ENCODE results near the gene SCNN1A. TPM values are rescaled to one million over a fixed set of nuclear protein-coding genes. Genes with fewer than 3 reads are reported as not detected.

The SCNN1A gene
- total RNA-seq, 6 donors from 2014 or later, result 153 to 594 (median 346) TPM

GRCh38 chr12:6404390-6404789 is 29.0 kb upstream of the SCNN1A start:
- H3K4me3 ChIP-seq, result no peak overlapping the region
- TF ChIP-seq POLR2A (IDR thresholded peaks at IDR 0.05), result no peak
- TF ChIP-seq EP300 (IDR thresholded peaks at IDR 0.05), result no peak
- TF ChIP-seq CTCF (IDR thresholded peaks at IDR 0.05), result no peak
- no peak for TF ChIP-seq POLR2AphosphoS5 (IDR thresholded peaks at IDR 0.05)
- H3K4me1 ChIP-seq, result no peaks in the 10 kb centered on the region
- H3K27me3 ChIP-seq, result no peaks in the 10 kb centered on the region
- ATAC-seq (ENCODE audit: low FRiP score in 2 of 2) (no peak), DNase-seq (no peak)
- 83 to 89% methylated on average over 5 of the region's 5 CpGs for WGBS, 2 donors
- no peaks in the 10 kb centered on the region for H3K9me3 ChIP-seq
- peaks cover 0 to 13% (median 0%) of the 10 kb centered on the region in 4 donors for H3K36me3 ChIP-seq
- H3K27ac ChIP-seq, result no peak overlapping the region

GRCh38 chr12:6399884-6400644 is 24.7 kb upstream of the SCNN1A start:
- DNase-seq, result no peak
- H3K27me3 ChIP-seq, result no peaks in the 10 kb centered on the region
- no peaks in the 10 kb centered on the region for H3K4me1 ChIP-seq
- 90 to 91% methylated on average over 7 of the region's 7 CpGs for WGBS, 2 donors
- no peaks in the 10 kb centered on the region for H3K9me3 ChIP-seq
- ATAC-seq (ENCODE audit: low FRiP score in 2 of 2), result no peak
- no peak overlapping the region for H3K4me3 ChIP-seq
- no peak for TF ChIP-seq POLR2AphosphoS5 (IDR thresholded peaks at IDR 0.05)
- no peak for TF ChIP-seq EP300 (IDR thresholded peaks at IDR 0.05)
- no peak for TF ChIP-seq POLR2A (IDR thresholded peaks at IDR 0.05)
- no peak for TF ChIP-seq CTCF (IDR thresholded peaks at IDR 0.05)
- H3K27ac ChIP-seq, result no peak overlapping the region
- peaks cover 0 to 13% (median 0%) of the 10 kb centered on the region in 4 donors for H3K36me3 ChIP-seq

GRCh38 chr12:6396031-6396430 is 20.7 kb upstream of the SCNN1A start:
- peaks cover 9 to 20% (median 11%) of the 10 kb centered on the region in 4 donors for H3K4me1 ChIP-seq
- peaks cover 0 to 26% (median 7%) of the 10 kb centered on the region in 4 donors for H3K36me3 ChIP-seq
- DNase-seq (no peak), ATAC-seq (ENCODE audit: low FRiP score in 2 of 2) (no peak)
- H3K27me3 ChIP-seq, result no peaks in the 10 kb centered on the region
- 92 to 95% methylated on average over 2 of the region's 2 CpGs for WGBS, 2 donors
- H3K4me3 ChIP-seq, result no peak overlapping the region
- H3K27ac ChIP-seq, result no peak overlapping the region
- TF ChIP-seq POLR2AphosphoS5 (IDR thresholded peaks at IDR 0.05), result no peak
- TF ChIP-seq POLR2A (IDR thresholded peaks at IDR 0.05), result no peak
- no peak for TF ChIP-seq EP300 (IDR thresholded peaks at IDR 0.05)
- no peak for TF ChIP-seq CTCF (IDR thresholded peaks at IDR 0.05)
- no peaks in the 10 kb centered on the region for H3K9me3 ChIP-seq

- Histone ChIP-seq H3K4me3 (no peak overlapping the region), H3K36me3 (peaks cover 0 to 31% (median 18%) of the 10 kb centered on the region in 4 donors)
Observed at GRCh38 chr12:6394398-6394797, 19.0 kb upstream of the SCNN1A start.

More at GRCh38 chr12:6394398-6394797, 19.0 kb upstream of the SCNN1A start:
- Histone ChIP-seq H3K27ac (peak overlapping the region in 1 of 4 donors; percentile 8), H3K9me3 (no peaks in the 10 kb centered on the region), H3K4me1 (peaks cover 11 to 26% (median 15%) of the 10 kb centered on the region in 4 donors), H3K27me3 (no peaks in the 10 kb centered on the region)
- TF ChIP-seq CTCF (IDR thresholded peaks at IDR 0.05) (no peak), POLR2AphosphoS5 (IDR thresholded peaks at IDR 0.05) (no peak), EP300 (IDR thresholded peaks at IDR 0.05) (no peak), POLR2A (IDR thresholded peaks at IDR 0.05) (no peak)
- ATAC-seq (ENCODE audit: low FRiP score in 2 of 2) (peak in 1 of 2 donors; percentile 74), DNase-seq (no peak)
- 82 to 85% methylated on average over 6 to 8 of the region's 8 CpGs for WGBS, 2 donors

Data from upper lobe of left lung (tissue), 6 donors.